Gastrocnemius medialis (tissue), 4 donors: ENCODE results near the gene OS9. TPM values are rescaled to one million over a fixed set of nuclear protein-coding genes. Genes with fewer than 3 reads are reported as not detected.

Source experiments
- ATAC-seq, 2 donors: fragments of 150-250 bp; one replicate each; pipeline ENCODE4 v1.9.1; 2016
- DNase-seq, 2 donors: peaks; one replicate each; pipeline ENCODE4 v3.0.0-alpha.2; 2019
- H3K27ac ChIP-seq, 4 donors: fragments of 200-600 bp; sonication (generic); 1 replicate in 1 of 4; 2 replicates in 3 of 4; pipeline ENCODE4 v1.5.1; 2016 to 2018; ENCODE audit warnings: mild to moderate bottlenecking in 2 of 4, moderate library complexity in 1 of 4
- H3K27me3 ChIP-seq, 3 donors: fragments of 200-600 bp; sonication (generic) in 2 of 3; 1 replicate in 1 of 3; 2 replicates in 2 of 3; pipeline versions ENCODE4 v1.5.1 to v1.6.0; 2016 to 2019; ENCODE audit warnings: mild to moderate bottlenecking in 1 of 3, moderate library complexity in 1 of 3
- H3K36me3 ChIP-seq, 2 donors: fragments of 200-600 bp; sonication (generic) in 1 of 2; one replicate each; pipeline ENCODE4 v1.5.1; 2017 to 2018
- H3K4me1 ChIP-seq, 2 donors: fragments of 200-600 bp; sonication (generic) in 1 of 2; one replicate each; pipeline ENCODE4 v1.5.1; 2016 to 2017; ENCODE audit warnings: mild to moderate bottlenecking in 2 of 2
- H3K4me3 ChIP-seq, 4 donors: fragments of 200-600 bp; sonication (generic) in 3 of 4; 1 replicate in 1 of 4; 2 replicates in 3 of 4; pipeline ENCODE4 v1.5.1; 2016 to 2019; ENCODE audit warnings: mild to moderate bottlenecking in 2 of 4
- H3K9me3 ChIP-seq, 3 donors: fragments of 200-600 bp; sonication (generic) in 2 of 3; 1 replicate in 1 of 3; 2 replicates in 2 of 3; pipeline ENCODE4 v1.5.1; 2016 to 2019
- CTCF ChIP-seq, 5 experiments: fragments of 450-650 bp in 3 of 5; fragments of 200-600 bp in 2 of 5; sonication (generic) in 2 of 5; IDR thresholded peaks in 4 of 5; conservative IDR thresholded peaks in 1 of 5; 1 replicate in 4 of 5; 2 replicates in 1 of 5; pipeline ENCODE4 v1.5.1; 2016 to 2019; ENCODE audit warnings: antibody characterized with exemption in 5 of 5, mild to moderate bottlenecking in 3 of 5, moderate library complexity in 3 of 5
- POLR2A ChIP-seq, 2 donors: fragments of 450-650 bp; IDR thresholded peaks; one replicate each; pipeline ENCODE4 v1.6.1; 2017; ENCODE audit warnings: antibody characterized with exemption in 2 of 2, mild to moderate bottlenecking in 2 of 2, moderate library complexity in 2 of 2
- in situ Hi-C, 4 donors: fragments of 200-750 bp; cut with MboI; loops; one replicate each; pipeline versions ENCODE4 v1.15.0 to v1.8.0; 2017; ENCODE audit warnings: low sequenced_read_pairs in 4 of 4
- intact Hi-C: fragments of 100-400 bp; cut with DNase I; formaldehyde crosslinking; loops from one replicate; pipeline ENCODE4 v1.15.1; 2023; ENCODE audit warnings: low total_unique reads
- total RNA-seq, 4 donors: library from RNA; depleted of rRNA; stranded (reverse); fragments of >200 nt; gene quantifications; one replicate each; pipeline versions ENCODE4 v1.1.0 to v1.2.3, GENCODE V29; 2016

The OS9 gene
- total RNA-seq, 4 donors from 2014 or later: 77.0 to 152 (median 106) TPM

GRCh38 chr12:57725851-57726150, 31.9 kb downstream of the OS9 start:
- Histone ChIP-seq H3K9me3 (no peaks in the 10 kb centered on the region), H3K4me1 (peaks cover 4 to 19% of the 10 kb centered on the region in 2 donors), H3K27me3 (peaks cover 29 to 42% (median 41%) of the 10 kb centered on the region in 3 donors), H3K36me3 (peaks cover 0 to 4% of the 10 kb centered on the region in 2 donors), H3K27ac (peak overlapping the region; percentile 22 to 69 (median 60)), H3K4me3 (peak overlapping the region; percentile 58 to 75 (median 62))
- in situ Hi-C loops: no loop called here
- no peak for ATAC-seq
- no peak for DNase-seq
- intact Hi-C loops: no loop called here
- no peak for TF ChIP-seq CTCF (IDR thresholded peaks at IDR 0.05 in 4 of 5, conservative IDR thresholded peaks at IDR 0.05 in 1 of 5)
- TF ChIP-seq POLR2A (IDR thresholded peaks at IDR 0.05): no peak

GRCh38 chr12:57726151-57726883, 32.4 kb downstream of the OS9 start:
- peak; percentile 53 to 66 for ATAC-seq
- DNase-seq: peak; percentile 23 to 51
- intact Hi-C loops: no loop called here
- in situ Hi-C loops: no loop called here
- peaks cover 4 to 19% of the 10 kb centered on the region in 2 donors for H3K4me1 ChIP-seq
- peak overlapping the region; percentile 58 to 75 (median 62) for H3K4me3 ChIP-seq
- peak overlapping the region; percentile 50 to 69 (median 60) for H3K27ac ChIP-seq
- no peaks in the 10 kb centered on the region for H3K36me3 ChIP-seq
- H3K27me3 ChIP-seq: peaks cover 29 to 42% (median 41%) of the 10 kb centered on the region in 3 donors
- peak in 1 of 2 donors; percentile 14 for TF ChIP-seq POLR2A (IDR thresholded peaks at IDR 0.05)
- peak in 4 of 5 experiments; percentile 51 to 75 (median 58) for TF ChIP-seq CTCF (IDR thresholded peaks at IDR 0.05 in 4 of 5, conservative IDR thresholded peaks at IDR 0.05 in 1 of 5)
- H3K9me3 ChIP-seq: no peaks in the 10 kb centered on the region

GRCh38 chr12:57726884-57727757, 33.2 kb downstream of the OS9 start:
- TF ChIP-seq POLR2A (IDR thresholded peaks at IDR 0.05): no peak
- TF ChIP-seq CTCF (IDR thresholded peaks at IDR 0.05 in 4 of 5, conservative IDR thresholded peaks at IDR 0.05 in 1 of 5): peak in 4 of 5 experiments; percentile 30 to 50 (median 36)
- H3K9me3 ChIP-seq: no peaks in the 10 kb centered on the region
- intact Hi-C loops (no loop called here), in situ Hi-C loops (no loop called here)
- peaks cover 4 to 19% of the 10 kb centered on the region in 2 donors for H3K4me1 ChIP-seq
- ATAC-seq: peak; percentile 16 to 62
- peak overlapping the region; percentile 50 to 69 (median 54) for H3K27ac ChIP-seq
- peak overlapping the region; percentile 58 to 75 (median 62) for H3K4me3 ChIP-seq
- DNase-seq: no peak
- no peaks in the 10 kb centered on the region for H3K36me3 ChIP-seq
- H3K27me3 ChIP-seq: peaks cover 29 to 42% (median 41%) of the 10 kb centered on the region in 3 donors

GRCh38 chr12:57727758-57728395, 33.9 kb downstream of the OS9 start:
- in situ Hi-C loops (no loop called here), intact Hi-C loops (no loop called here)
- Histone ChIP-seq H3K27me3 (peaks cover 34 to 42% (median 41%) of the 10 kb centered on the region in 3 donors), H3K4me3 (no peak overlapping the region), H3K4me1 (peaks cover 4 to 19% of the 10 kb centered on the region in 2 donors), H3K9me3 (no peaks in the 10 kb centered on the region), H3K36me3 (no peaks in the 10 kb centered on the region), H3K27ac (peak overlapping the region in 3 of 4 donors; percentile 35 to 69 (median 56))
- ATAC-seq: no peak
- TF ChIP-seq POLR2A (IDR thresholded peaks at IDR 0.05): no peak
- no peak for TF ChIP-seq CTCF (IDR thresholded peaks at IDR 0.05 in 4 of 5, conservative IDR thresholded peaks at IDR 0.05 in 1 of 5)
- DNase-seq: no peak
